GM21528 (cell line): ENCODE results near the gene ADIPOR2.
"Not testable (repeated sequence)": the region's sequence is repeated elsewhere in the genome, so short reads cannot be mapped to it uniquely, and the experiment has no call there.

Experiments used
- ATAC-seq: cut with Tn5 transposase; IDR thresholded peaks from one replicate; pipeline ENCODE4 v1.9.1; 2021; ENCODE audit warnings: mild to moderate bottlenecking, moderate library complexity; ENCODE audit not compliant: unreplicated experiment, low FRiP score

Gene ADIPOR2

DNA sequence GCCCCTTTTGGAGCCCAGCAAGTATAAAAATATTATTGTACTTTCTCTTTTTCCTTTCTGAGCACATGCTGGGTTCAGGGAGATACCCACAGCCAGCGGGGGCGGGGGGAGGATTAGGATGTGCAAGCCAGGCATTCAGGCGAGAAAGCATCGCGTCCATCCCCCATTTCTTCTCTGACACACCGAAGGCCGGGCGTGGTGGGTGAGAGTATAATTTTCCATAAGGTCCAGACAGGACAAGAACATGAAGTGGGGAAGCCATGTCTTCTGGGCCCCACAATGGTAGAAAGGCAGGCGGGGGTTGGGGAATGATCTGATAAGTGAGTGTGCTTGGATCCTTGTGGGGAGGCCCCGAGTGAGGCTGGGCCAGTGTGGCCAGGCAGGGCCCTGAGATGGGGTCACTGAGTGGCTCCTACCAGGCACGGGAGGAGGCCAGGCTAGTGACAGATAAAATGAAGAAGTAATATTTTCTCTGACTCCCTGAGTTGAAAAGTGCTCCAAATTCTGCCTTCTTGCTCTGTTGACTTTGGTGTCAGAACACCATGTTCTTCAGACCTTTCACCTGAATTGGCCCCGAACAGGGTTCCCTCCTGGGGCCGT lies 118.8 kb downstream of the ADIPOR2 start:
- no peak for ATAC-seq

DNA sequence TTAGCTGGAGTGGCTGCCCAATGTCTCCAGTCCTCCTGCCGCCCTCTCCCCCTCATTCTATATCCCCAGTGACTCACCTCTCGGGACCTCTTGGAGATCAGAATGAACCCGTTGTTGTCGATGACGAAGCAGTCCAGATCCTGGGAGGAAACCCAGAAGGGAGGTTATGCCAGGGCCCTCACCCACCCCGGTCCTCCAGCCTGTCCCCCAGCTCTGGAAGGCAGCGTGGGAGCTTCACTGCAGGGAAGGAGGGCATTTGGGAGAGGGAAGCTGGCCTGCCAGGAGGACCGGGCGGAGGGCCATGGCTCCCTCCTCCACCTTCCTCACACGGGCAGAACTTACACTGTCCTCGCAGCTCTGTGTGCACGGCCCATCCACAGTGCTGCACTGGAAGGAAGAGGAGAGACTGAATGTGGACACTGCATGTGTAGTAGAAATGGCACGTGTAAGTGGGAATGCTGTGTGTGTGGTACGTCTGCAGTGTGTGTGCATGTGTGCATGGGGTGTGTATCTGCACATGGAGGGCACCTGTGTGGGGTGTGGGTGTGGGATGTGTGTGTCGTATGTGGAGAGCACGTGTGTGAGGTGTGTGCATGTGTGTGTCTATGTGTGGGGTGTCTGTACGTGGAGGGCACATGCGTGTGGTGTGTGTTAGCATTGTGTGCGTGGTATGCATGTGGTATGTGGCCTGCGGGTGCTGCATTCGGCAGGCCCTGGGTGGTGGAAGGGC lies 119.5 kb downstream of the ADIPOR2 start:
- ATAC-seq: no peak

GRCh38 chr12:1810931-1811280 lies 120.0 kb downstream of the ADIPOR2 start:
- ATAC-seq: no peak

- no peak for ATAC-seq
Measured at GRCh38 chr12:1811281-1811947, 120.5 kb downstream of the ADIPOR2 start.

DNA sequence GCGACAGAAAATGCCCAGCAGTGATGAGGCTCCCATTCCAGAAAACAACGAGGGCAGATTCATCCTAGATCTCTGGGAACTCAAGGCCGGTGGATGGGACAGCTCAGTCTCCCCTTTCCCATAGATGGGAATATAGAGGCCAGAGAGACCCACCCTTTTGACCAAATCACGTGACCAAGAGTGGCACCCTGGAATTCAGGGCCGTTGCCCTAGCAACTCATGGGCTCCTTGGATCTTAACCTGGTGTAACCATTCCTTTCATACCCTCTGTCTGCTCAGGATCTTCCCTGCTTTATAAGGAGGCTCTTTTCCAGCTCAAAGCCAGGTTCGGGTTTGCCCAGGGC lies 121.0 kb downstream of the ADIPOR2 start:
- ATAC-seq: no peak

- ATAC-seq: no peak
Measured at GRCh38 chr12:1812650-1813302, 121.9 kb downstream of the ADIPOR2 start.

DNA sequence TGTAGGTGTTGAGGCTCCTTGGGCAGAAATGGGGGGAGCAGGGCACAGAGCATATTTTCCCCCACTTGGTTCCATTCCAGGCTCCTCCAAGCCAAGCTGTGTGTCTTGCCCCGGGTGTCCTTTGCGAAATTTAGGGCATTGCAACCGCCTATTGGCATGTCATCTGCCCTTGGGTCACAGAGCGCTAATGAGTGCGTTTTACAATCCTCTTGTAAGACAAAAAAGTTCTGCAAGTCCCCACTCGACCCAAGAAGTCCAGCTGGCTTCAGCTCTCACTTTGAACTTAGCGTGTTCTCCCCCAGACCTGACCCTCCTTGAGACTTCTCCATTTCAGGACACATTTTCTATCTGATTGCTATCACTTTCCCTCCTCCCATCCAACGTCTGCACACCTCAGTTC lies 123.4 kb downstream of the ADIPOR2 start:
- ATAC-seq: no peak

DNA sequence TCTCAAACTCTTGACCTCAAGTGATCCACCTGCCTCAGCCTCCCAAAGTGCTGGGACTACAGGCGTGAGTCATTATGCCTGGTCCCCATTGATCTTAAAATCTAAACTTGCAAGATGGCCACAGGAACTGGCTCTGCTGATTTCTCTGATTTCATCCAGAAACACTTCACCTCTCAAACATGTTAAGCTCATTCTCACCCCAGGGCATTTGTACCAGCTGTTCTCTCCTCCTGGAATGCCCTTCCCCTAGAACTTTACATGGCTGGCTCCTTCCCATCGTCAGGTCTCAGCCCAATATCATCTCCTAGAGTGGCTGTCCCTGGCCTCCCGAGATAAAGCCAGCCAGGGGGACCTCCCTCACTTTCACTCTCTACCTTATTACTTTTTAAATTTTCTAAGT lies 124.2 kb downstream of the ADIPOR2 start:
- no peak for ATAC-seq

- no peak for ATAC-seq
Measured at GRCh38 chr12:1815814-1816729, 125.2 kb downstream of the ADIPOR2 start.

- ATAC-seq: no peak
Measured at GRCh38 chr12:1816730-1817348, 126.0 kb downstream of the ADIPOR2 start.

- ATAC-seq: not testable (repeated sequence)
Measured at GRCh38 chr12:1817928-1818327, 127.1 kb downstream of the ADIPOR2 start.

GRCh38 chr12:1819050-1819449 lies 128.2 kb downstream of the ADIPOR2 start:
- no peak for ATAC-seq

DNA sequence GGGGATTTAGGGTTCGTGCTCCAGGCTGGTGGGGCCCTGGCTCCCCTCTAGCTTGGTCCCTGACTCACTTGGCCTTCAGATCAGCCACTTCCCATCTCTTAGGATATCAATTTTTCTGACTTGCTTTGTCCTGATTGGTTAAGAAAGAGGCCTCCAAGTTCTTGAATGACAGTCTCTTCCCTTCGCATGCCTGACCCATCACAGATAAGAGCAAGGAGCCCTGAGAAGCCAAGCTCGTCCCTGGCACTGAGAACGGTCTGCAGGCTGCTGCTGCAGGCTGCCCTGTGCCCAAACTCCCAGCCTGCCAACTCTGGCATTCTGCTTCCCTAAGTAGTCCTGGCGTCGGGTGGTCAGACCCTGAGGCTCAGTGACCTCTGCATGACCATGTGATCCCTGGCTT lies 128.7 kb downstream of the ADIPOR2 start:
- ATAC-seq: no peak

GRCh38 chr12:1820191-1820895 lies 129.5 kb downstream of the ADIPOR2 start, which contains the start of gene LRTM2:
Gene LRTM2 (plus strand): TSS chr12:1820565. CDS start chr12:1828149, 7,584 bp downstream.
- no peak for ATAC-seq

GRCh38 chr12:1820896-1821291 lies 130.0 kb downstream of the ADIPOR2 start:
- ATAC-seq: no peak

DNA sequence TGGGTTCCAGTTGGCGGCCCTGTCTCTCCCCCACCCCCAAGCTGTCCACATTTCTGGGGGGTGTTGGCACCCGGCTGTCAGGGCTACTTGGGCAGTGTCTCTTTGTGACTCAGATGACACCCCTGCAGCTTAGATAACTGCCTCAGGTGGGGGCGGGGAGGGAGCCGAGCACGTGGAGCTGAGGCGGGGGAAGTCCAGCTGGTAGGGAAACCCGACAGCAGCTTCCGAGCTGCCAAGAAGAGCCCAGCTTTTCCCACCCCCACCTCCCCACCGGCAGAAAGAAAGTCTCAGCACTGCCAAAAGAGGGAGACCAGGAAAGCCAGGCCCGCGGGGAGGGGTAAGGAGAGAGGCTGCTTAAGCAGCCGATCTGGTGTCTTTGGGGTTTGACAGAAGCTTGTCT lies 130.9 kb downstream of the ADIPOR2 start:
- no peak for ATAC-seq

- ATAC-seq: no peak
Measured at GRCh38 chr12:1822699-1823098, 131.8 kb downstream of the ADIPOR2 start.

DNA sequence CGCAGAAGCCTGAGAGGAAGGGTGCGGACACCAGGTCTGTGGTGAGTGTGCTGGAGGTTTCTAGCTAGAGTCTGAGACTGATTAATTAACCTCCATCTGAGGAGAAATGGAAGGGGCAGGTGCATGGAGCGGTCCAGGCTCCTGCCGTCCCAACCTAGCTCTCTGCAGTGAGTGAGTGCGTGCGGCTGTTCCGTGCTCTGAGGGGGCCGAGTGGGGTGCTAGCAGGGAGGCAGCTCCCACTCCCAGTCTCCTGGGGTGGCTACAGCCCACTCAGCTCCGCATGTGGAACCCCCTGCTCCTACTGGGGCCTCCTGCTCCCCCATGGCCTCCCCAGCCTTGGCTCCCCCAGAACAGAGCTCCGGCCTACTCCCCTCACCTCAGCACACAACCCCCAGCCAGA lies 132.4 kb downstream of the ADIPOR2 start:
- ATAC-seq: no peak

DNA sequence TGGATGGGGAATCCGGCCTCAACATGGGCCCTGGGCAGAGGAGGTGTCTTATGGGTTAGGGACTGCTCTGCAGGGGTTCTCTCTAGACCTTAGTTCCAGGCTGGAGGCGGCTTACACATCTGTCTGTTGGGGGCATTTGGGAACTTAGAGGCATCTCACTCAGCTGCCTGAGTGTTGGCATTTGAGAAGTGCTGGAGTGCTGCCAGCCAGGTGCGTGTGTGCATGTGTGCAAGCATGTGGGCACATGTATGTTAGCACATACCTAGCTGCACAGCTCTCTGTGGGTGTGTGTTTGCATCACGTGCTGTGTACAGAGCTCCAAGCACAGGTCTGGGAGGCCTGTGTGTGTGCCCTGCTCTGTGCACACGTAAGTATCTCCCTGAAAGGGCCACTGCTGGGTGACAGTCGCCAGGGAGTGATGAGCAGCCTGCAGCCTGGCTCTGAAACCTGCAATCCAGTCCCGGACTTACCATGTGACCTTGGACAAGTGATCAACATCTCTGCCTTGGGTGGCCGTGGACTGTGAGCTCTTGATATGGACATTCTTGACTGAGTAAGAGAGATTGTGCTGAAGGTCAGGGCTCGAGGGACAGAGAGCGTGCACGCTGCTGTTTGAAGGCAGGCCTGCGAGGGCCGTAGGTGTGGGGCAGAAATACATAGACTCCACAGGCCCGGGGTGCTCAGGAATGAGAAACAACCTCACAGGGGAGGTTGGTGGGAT lies 134.7 kb downstream of the ADIPOR2 start:
- ATAC-seq: no peak
